Frontal cortex (tissue), 1 donor: Measurements from ENCODE around the gene HMGCS1. TPM values are rescaled to one million over a fixed set of nuclear protein-coding genes. Genes with fewer than 3 reads are reported as not detected.

Experiments used
- total RNA-seq: library from RNA; depleted of rRNA; stranded (reverse); fragments of >200 nt; gene quantifications from one replicate; pipeline ENCODE4 v1.2.3, GENCODE V29; 2014

The HMGCS1 gene
- total RNA-seq, 1 donor from 2014 or later: 620 TPM

Other genes with a start within 250 kb of the HMGCS1 start
- gene ZNF131, start 192.5 kb downstream of the HMGCS1 start, total RNA-seq: 80.7 TPM
- 8.2 TPM for gene NIM1K, start 121.2 kb downstream of the HMGCS1 start, total RNA-seq
- gene CCL28, start 99.0 kb upstream of the HMGCS1 start, total RNA-seq: 0.41 TPM
- gene TMEM267, start 170.5 kb upstream of the HMGCS1 start, total RNA-seq: 9.8 TPM
- 6.1 TPM for gene C5orf34, start 201.7 kb upstream of the HMGCS1 start, total RNA-seq
- 221 TPM for gene PAIP1, start 243.7 kb upstream of the HMGCS1 start, total RNA-seq